ENCODE results near the gene BRD7. TPM values are rescaled to one million over a fixed set of nuclear protein-coding genes. Genes with fewer than 3 reads are reported as not detected.

Gene BRD7
- total RNA-seq: 15.6 TPM

DNA sequence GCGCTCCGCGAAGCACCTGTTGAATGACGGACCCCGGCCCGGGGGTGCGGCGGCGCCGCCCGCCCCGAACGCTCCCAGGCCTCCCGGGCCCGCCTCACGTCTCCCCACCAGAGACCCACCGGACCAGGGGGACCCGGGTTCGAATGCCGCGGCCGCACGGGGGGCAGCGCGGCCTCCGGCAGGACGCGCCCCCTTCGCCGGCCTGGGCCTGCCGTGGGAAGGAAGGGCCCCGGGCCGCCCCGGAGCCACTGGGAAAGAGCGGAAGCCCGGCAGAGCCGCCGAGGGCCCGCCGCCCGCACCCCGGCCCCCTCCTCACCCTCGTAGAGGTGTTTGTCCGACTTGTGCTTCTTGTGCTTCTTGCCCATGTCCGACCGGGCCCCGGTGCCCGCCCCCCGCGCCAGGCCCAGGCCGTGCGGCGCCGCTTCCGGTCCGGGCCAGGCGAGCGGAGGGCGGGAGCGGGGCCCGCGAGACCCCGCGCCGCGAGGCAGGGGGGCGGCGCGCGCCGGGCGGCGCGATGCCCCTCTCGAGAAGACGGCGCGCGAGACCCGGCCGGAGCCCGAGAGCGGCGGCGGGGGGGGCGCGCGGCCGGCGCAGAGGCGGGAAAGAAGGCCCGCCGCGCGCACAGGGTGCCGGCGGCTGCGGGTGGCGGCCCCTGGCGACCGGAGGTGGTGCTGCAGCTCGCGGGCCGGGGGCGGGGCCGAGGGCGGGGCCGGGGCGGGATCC lies at the start of gene BRD7:
Gene BRD7, minus strand, starts transcription at position 579 of the 723 bp plus-strand sequence. Its CDS starts 214 bp downstream, at position 365.
- peak; percentile 52 to 82 (median 66) for DNase-seq (ENCODE audit: low read depth in 2 of 3, low spot score in 2 of 3)

DNA sequence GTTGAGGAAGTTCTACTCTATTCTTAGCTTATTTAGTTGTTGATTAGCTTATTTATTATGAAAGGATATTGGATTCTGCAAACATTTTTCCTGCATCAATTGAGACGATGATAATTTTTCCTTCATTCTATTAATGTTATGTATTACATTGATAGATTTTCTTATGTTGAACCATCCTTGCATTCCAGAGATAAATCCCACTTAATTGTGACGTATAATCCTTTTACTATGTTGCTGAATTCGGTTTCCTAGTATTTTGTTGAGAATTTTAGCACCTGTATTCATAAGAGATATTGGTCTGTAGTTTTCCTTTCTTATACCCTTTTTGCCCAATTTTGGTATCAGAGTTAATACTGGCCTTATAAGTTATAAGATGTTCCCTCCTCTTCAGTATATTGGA lies 47.6 kb upstream of the BRD7 start:
- no peak for DNase-seq (ENCODE audit: low read depth in 2 of 3, low spot score in 2 of 3)

DNA sequence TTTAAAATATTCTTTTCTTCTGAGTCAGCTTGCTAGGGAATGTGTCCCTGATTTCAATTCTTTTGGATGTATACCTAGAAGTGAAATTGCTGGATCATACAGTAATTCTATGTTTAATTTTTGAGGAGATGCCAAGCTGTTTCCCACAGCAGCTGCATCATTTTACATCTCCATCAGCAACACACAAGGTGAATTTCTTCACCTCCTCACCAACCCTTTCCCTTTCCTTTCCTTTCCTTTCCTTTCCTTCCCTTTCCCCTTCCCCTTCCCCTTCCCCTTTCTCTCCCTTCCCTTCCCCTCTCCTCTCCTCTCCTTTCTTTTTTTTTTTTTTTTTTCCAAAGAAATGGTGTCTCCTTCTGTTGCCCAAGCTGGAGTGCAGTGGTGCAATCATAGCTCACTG lies 45.4 kb upstream of the BRD7 start:
- no peak for DNase-seq (ENCODE audit: low read depth in 2 of 3, low spot score in 2 of 3)

GRCh38 chr16:50411034-50411433 lies 42.2 kb upstream of the BRD7 start:
- no peak for DNase-seq (ENCODE audit: low read depth in 2 of 3, low spot score in 2 of 3)

- no peak for DNase-seq (ENCODE audit: low read depth in 2 of 3, low spot score in 2 of 3)
Observed at GRCh38 chr16:50408001-50408561, 39.3 kb upstream of the BRD7 start.

DNA sequence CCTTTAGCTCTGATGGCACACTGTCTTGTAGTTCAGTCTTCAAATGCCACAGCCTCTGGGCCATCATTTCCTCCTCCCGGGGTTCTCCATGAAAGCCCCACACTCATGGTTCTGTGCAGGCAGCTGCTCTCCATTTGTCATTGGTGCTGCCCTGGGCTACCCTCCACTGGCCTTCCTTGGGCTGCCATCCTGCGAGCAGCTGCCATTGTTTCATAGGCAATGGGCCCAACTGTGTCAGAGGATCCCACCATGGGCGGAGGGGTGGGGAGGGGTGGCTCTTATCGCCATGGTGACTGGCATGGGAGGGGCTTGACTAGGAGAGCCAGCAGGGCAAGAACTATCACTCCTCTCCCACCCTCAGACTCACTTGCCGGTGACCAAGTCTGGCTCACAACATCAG lies 38.6 kb upstream of the BRD7 start:
- DNase-seq (ENCODE audit: low read depth in 2 of 3, low spot score in 2 of 3): no peak

- DNase-seq (ENCODE audit: low read depth in 2 of 3, low spot score in 2 of 3): no peak
Observed at GRCh38 chr16:50403491-50403890, 34.7 kb upstream of the BRD7 start.

DNA sequence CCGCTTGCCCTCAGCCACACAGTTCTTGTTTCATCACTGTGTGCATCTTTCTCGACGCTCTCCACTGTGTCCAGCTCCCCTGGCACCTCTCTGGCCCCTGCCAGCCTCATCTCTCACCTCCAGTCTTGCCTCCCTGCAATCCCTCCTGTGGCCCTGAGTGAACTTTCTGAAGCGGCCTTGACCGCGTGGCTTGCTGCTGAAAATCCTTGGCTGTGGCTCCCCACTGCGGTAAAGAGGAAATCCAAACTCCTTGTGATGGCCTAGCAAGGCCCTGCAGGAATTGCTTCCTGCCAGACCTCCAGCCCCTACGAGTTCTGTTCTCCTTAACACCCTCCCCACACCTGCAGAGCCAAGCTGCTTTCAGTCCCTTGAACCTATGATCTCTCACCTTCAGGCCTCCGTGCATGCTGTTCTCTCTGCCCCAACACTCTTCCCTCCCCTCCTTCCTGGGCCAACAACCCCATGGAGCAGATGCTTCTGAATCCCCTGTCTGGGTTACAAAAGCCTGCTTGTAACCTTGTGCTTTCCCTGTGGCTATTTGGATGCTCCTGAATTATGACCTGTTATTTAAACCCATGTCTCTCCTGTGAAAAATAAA lies 33.6 kb upstream of the BRD7 start:
- no peak for DNase-seq (ENCODE audit: low read depth in 2 of 3, low spot score in 2 of 3)

DNA sequence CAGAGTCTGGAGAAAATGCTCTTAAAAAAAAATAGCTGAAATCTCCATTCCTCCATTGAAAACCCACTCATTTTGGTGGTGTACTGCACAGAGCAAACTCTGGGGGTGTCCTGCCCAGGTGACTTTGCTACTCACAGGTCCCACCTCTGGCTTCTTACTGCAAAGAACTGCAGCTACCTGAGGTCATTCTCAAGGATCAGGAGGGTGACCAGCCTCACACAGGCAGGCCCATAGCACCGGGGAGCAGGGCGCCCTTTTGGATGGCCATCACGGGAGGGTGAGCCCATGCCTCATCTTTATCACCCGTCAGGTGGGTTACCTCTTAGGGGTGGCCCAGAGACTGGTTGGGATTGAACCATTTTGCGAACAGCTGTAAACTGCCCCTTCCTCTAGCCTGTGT lies 32.6 kb upstream of the BRD7 start:
- no peak for DNase-seq (ENCODE audit: low read depth in 2 of 3, low spot score in 2 of 3)

- no peak for DNase-seq (ENCODE audit: low read depth in 2 of 3, low spot score in 2 of 3)
Observed at GRCh38 chr16:50400967-50401348, 32.2 kb upstream of the BRD7 start.

- DNase-seq (ENCODE audit: low read depth in 2 of 3, low spot score in 2 of 3): no peak
Observed at GRCh38 chr16:50400312-50400966, 31.7 kb upstream of the BRD7 start.

DNA sequence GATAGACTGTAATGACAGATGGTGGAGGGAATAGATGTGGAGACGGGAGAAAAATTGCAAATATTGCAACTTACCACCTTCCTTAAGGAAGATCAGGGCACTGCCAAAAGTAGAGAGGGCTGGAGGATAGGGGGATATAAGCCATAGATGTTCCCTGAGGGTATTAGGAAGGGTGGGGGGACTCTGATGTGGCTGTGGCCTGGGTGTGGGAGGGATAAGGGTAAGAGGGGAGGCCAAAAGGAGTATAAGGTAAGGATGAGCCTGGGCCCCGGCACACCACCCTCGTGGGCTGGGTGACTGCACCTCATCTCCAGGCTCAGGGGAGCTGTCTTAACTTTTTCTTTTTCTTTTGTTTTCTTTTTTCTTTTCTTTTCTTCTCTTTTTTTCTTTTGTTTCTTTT lies 30.6 kb upstream of the BRD7 start:
- no peak for DNase-seq (ENCODE audit: low read depth in 2 of 3, low spot score in 2 of 3)

DNA sequence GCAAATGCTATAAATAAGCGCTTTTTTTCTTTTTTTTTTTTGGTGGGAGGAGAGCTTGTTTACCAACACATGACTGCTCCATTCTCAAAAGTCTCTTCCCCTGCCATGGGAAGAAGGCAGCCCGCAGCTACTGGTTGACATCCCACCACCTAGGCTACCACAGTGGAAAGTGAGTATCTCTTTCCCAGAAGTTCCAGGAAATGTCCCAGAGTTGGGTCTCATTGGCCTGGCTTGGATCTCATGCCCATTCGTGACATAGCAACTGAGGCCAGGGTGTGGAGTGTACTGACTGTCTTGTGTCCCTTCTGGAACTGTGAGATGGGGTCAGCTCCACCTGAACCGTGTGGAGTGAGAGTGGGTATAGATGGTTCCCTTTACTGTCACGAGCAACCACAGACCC lies 29.5 kb upstream of the BRD7 start:
- DNase-seq (ENCODE audit: low read depth in 2 of 3, low spot score in 2 of 3): no peak

GRCh38 chr16:50396761-50397535 lies 28.2 kb upstream of the BRD7 start:
- DNase-seq (ENCODE audit: low read depth in 2 of 3, low spot score in 2 of 3): no peak

DNA sequence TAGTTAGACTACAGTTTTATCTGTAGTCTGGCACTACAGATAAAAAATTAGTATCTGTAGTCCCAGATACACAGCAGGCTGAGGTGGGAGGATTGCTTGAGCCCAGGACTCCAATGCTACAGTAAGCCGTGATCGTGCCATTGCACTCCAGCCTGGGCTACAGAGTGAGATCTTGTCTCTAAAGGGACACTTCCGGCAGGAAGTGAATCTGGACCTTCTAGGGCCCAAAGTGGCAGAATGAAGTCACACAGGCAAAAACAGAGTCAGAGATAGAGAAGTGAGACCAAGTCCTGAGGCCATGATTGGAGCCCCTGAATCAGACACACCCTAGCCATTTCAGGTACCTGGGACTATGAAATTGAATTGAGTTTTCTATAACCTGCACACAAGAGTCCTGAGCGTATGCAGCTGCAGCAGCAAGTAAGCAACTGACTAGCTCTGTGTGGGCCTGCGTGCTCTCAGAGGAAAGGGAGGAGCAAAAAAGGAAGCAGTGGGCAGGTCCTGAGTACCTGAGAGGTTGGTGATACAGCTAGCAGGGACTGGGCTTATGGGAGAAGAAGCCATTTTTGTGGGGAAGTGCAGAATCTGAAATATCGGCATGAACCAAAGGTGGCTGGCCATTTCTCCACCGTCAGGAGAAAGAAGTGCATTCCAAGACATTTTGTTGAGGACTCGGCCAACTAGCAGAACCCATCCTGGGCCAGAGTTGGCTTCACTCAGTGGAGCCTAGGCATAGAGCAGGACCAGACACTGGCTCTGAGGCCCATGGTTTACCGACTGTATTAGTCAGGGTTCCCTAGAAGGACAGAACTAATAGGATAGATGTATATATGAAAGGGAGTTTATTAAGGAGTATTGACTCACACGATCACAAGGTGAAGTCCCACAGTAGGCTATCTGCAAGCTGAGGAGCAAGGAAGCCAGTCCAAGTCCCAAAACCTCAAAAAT lies 27.2 kb upstream of the BRD7 start:
- DNase-seq (ENCODE audit: low read depth in 2 of 3, low spot score in 2 of 3): peak in 1 of 3 donors; percentile 13

DNA sequence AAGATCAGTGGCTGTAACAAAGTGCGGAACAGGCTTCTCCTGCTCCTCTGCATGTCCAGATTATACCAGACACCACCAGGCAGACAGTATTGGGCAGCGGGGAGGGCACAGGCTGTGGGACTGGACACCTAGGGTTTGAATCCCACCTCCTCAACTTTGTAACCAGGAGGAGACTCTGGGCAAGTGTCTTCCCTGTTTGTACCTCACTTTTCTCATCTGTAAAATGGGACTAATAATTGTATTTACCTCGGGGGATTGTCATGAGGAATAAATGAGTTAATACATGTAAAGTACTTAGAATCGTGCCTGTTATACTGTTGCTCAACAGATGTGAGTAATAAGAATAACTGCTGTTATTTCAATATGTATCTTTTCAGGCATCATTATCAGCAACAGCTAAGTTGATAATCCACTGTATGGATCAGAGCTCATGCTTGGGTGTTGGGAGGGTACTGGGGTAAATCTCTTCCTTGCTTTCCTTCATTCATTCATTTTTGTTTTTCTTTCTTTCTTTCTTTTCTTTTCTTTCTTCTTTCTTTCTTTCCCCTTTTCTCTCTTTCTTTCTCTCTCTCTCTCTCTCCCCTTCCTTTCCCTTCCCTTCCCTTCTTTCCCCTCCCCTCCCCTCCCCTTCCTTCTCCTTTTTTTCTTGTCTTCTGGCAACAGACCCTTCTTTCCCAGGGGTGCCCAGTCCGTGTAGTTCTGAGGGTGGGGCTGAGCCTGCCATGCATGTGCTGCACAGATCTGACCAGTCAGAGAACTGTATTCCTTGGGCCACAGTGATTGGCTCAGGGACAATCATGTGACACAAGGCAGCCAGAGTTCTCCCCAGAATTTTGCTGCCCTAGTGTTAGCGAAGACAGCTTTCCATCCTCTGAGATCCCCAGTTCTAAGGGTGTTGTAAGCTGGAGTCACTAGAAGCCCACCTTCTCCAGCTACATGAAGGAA lies 25.3 kb upstream of the BRD7 start:
- no peak for DNase-seq (ENCODE audit: low read depth in 2 of 3, low spot score in 2 of 3)

DNA sequence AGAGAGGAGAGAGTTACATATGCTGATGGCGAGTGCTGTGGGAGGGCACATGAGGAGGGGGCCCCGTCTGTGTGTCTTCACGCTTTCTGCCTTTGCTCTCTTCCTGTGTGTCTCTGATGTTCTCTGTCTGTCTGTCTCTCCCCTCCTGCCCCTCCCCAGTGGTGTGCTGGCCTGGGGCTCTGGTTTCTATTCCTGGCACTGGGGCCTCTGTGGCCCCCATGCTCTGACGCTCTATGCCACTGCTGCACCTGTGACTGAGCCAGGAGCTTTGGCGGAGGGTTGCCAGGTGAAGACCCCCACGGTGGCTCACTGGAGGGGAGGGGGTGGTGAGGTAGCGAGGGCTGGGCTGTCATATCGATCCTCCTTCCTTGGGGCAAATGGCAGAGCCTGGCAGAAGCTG lies 24.6 kb upstream of the BRD7 start:
- DNase-seq (ENCODE audit: low read depth in 2 of 3, low spot score in 2 of 3): no peak

GRCh38 chr16:50390914-50391716 lies 22.3 kb upstream of the BRD7 start:
- no peak for DNase-seq (ENCODE audit: low read depth in 2 of 3, low spot score in 2 of 3)

Measured in hematopoietic multipotent progenitor cell (in vitro differentiated cells).